Activated naive CD8-positive, alpha-beta T cell treated with anti-CD3 and anti-CD28 coated beads for 36 hours (primary cell): Measurements from ENCODE around the gene AEN. TPM values are rescaled to one million over a fixed set of nuclear protein-coding genes. Genes with fewer than 3 reads are reported as not detected.

ENCODE experiments used
- total RNA-seq, 2 experiments: library from RNA; stranded (reverse); gene quantifications; one replicate each; pipeline ENCODE4 v1.2.3, GENCODE V29; 2021

The AEN gene
- total RNA-seq, 2 experiments from 2014 or later, result 76.1 to 81.8 TPM

Other genes with a start within 250 kb of the AEN start
- gene MRPL46, start 154.0 kb upstream of the AEN start, total RNA-seq, result 10 to 100 TPM; 47.4 to 50.2 TPM
- 10 to 100 TPM; 82.9 to 85.2 TPM for gene MRPS11, start 153.6 kb upstream of the AEN start, total RNA-seq
- 1 to 10 TPM; 1.8 to 2.1 TPM for gene DET1, start 74.7 kb upstream of the AEN start, total RNA-seq
- 100 to 1,000 TPM; 108 to 110 TPM for gene ISG20, start 17.7 kb downstream of the AEN start, total RNA-seq
- gene ACAN, start 182.1 kb downstream of the AEN start, total RNA-seq, result not detected